Right kidney (tissue), 1 donor: ENCODE data around the gene MYO1A.
"Not testable (repeated sequence)": the region's sequence is repeated elsewhere in the genome, so short reads cannot be mapped to it uniquely, and the experiment has no call there.

Source experiments
- DNase-seq: peaks from one replicate; pipeline ENCODE4 v3.0.0-alpha.2; 2016

Gene MYO1A

GRCh38 chr12:56994231-56994746 is 55.6 kb downstream of the MYO1A start:
- no peak for DNase-seq

GRCh38 chr12:56993346-56993745 is 56.6 kb downstream of the MYO1A start:
- DNase-seq: no peak

DNA sequence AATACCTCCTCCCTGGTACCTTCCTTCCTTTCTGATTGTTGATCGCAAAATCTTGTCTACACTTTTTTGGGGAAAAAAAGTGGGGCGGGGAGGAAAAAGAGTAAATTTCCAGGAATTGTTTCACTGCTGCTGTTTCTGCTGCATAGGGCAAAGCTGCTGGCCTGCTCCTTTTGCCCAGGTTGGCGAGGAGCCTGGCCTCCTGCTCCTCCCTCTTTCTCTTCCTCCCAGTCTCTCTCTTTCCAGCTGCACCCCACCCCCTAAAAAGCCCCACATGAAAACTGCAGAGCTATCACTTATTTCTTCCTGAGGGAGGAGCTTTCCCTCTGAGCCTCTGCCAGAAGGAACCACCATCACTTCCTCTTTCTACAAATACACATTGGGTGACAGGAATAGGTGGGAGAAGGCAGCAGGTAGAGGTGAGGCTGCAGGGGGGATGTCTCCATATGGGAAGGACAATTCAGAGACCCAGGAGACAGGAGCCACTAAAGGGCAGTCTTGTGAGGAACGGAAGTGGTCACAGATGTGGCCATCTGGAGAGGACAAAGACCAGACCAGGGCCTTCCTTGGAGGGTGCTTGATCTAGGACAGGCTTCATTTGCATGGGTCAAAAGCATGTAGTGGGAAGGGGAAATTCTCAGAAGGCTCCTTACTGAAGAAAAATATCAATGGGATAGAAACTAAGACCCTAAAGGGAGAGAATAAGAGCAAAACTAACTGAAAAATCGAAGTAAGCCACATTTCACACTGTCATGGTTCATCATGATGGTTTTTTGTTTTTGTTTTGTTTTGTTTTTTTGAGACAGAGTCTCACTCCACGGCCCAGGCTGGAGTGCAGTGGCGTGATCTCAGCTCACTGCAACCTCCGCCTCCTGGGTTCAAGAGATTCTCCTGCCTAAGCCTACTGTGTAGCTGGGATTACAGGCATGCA is 58.3 kb downstream of the MYO1A start:
- DNase-seq: no peak

DNA sequence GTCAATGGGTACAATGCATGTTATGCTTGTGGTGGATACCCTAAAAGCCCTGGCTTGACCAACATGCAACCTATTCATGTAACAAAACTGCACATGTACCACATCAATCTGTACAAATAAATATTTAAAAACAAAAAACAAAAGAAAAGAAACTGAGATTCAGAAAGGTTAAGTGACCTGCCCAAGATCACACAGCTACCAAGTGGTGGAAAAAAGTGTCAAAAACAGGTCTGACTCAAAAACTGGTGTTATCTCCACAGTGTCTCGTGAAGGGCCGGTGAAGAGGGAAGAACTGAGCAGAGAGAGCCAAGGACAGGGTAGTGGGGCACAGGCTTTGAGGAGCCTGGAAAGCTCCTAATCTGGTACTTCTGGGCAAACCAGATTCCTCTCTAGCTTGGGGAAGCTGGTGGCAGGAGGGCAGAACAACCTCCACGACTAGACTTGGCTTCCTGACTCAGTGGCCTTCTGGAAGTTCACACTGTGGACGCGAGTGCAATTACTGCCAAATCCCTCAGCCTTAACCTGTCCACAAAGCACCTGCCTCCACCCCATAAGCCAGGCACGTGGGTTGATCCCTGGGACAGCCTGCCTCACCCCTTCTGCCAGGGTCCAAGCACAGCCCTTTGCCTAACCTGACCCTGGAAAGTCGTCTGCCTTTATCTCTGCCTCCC is 59.1 kb downstream of the MYO1A start:
- no peak for DNase-seq

GRCh38 chr12:56989861-56990610 is 59.9 kb downstream of the MYO1A start:
- no peak for DNase-seq

GRCh38 chr12:56988207-56988739 is 61.7 kb downstream of the MYO1A start:
- DNase-seq: no peak

GRCh38 chr12:56987551-56988053 is 62.3 kb downstream of the MYO1A start:
- peak; percentile 61 for DNase-seq

DNA sequence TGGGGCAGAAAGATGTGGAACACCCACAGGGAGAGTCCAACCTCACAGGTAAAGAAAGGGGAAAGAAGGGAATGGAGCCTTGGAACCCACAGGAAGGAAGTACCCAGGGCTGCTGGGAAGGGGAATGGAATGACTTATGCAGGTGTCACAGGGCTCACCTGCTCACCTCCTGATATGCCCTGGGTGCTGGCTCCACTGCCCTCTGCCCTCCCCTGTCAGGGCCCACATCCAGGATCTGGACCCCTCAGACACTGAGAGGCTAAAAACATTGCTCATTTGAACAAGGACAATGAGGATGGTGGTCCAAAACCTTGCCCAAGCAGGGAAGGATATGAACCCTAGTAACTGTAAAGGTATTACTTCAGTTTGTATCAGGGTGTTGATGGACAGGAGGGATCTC is 62.9 kb downstream of the MYO1A start:
- no peak for DNase-seq

- not testable (repeated sequence) for DNase-seq
Observed at GRCh38 chr12:56985714-56986113, 64.2 kb downstream of the MYO1A start.

DNA sequence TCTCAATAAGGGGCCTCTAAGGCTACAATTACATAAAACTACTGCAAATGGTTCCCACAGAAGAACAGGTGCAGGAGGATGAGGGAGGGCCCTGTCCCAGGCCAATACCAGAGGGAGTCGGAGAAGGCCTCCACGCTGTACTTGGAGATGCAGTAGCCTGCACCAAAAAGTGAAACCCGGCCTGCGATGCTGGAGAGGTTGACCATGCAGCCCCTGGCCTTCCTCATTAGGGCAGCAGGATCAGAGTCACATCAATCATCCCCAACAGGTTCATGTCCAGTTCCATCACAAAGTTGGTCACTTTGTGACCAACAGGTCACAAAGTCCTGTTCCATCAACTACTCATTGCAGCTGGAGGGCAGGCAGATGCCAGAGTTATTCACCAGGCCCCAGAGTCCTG is 66.5 kb downstream of the MYO1A start:
- DNase-seq: no peak

DNA sequence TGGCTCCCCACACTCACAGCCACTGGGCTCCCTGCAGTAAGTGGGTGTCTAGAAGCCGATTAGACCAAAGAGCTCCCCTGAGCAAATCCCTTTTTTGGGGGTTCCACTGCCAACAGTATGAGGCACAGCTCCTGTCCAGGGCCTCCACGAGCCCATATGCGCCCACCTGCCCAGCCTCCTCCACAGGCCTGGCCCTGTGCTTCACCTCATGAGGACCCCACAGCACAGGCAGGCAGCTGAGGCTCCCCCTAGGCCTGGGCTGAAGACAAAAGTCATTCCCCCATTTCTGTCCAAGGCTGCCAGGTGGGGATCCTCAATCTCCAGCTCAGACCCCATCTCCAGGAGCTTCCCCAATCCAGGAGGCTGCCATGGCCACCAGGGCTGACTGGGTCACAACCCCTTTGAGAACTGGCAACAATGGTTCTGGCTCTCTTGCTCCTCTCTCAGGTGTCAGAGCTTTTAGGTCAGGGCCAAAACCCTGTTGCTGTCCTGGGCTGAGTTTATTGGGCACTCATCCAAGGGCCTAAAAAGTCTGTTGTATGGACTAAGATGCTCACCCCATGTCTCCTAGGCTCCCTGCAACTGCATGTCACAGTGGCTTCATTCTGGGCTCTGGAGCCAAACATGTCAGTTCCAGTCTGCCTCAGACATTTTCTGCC is 67.2 kb downstream of the MYO1A start:
- not testable (repeated sequence) for DNase-seq

DNA sequence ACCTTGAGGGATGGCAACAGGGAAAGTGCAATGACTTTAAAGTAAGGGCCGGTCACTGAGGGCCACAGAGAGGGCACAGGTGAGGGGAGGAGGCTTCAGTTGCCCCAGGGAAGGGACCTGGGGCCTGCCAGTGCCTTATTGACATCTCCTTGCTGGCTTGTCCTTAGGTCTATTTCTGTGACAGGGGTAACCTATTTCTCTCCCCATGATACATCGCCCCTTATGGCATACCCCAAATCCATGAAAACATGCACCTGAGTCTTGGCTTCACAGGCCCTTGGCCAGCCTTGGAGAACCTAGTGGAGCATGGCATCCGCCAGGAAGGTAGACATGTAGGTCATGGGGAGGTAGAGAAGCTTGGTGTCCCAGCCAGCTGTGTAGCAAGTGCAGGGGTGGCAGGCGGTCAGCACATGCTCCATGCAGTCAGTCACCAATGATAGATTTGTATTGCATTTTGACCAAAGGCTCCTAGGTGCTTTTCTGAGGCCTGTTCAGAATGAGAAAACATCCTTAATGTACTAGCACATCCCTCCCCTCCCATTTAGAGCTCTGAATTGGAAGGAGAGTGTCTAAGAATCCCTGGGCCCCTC is 68.9 kb downstream of the MYO1A start:
- no peak for DNase-seq

- no peak for DNase-seq
Observed at GRCh38 chr12:56980268-56980667, 69.7 kb downstream of the MYO1A start.

DNA sequence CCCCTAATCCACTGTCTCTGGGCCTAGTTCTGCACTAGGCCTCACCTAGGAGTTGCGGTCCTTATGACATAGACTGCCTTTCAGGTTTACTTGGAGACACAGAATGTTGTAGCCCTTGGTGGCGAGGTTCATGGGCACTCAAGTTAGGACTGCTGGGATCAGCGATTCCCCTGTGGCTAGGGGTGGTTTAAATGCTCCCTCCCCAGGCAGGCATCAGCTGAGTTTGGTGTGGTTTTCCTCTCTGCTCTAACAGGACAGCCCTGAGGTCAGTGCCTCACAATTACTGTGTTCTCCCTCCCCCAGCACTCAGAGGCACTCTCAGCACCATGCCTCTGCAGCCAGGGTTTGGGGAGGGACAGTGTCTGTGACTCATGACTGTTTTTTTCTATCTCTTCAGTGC is 70.3 kb downstream of the MYO1A start:
- no peak for DNase-seq
